K562 (cell line): Measurements from ENCODE around the gene PSORS1C2. TPM values are rescaled to one million over a fixed set of nuclear protein-coding genes. Genes with fewer than 3 reads are reported as not detected.

ENCODE experiments used
- ATAC-seq: fragments of 200-7000 bp; cut with Tn5 transposase; 3 replicates; pipeline ENCODE4 v1.9.1; 2020; ENCODE audit warnings: moderate library complexity
- BruUV-seq: library from RNA; stranded (reverse); fragments of 400-500 nt; replicated peaks from 2 replicates; lab custom pipeline; 2021; lab: Mats Ljungman, UMichigan
- CTCF ChIA-PET: fragments of 300-600 bp; formaldehyde crosslinking; extraction: SDS; loops from one replicate; lab custom pipeline; 2021; ENCODE audit warnings: low intra/inter-chr PET ratio; lab: Yijun Ruan, JAX
- POLR2A ChIA-PET: fragments of 300-600, 350-650 bp; sonication (Branson Sonifier 250); formaldehyde crosslinking; extraction: SDS; loops from one replicate; lab custom pipeline; 2021; ENCODE audit warnings: antibody characterized with exemption, inconsistent platforms; lab: Yijun Ruan, JAX
- DNase-seq, 4 experiments: peaks; one replicate each; pipeline versions ENCODE4 v3.0.0 to v3.0.0-alpha.2; 2011 to 2018; ENCODE audit warnings: low spot score in 3 of 4, mixed read lengths in 3 of 4; ENCODE audit errors: extremely low read depth in 1 of 4
- FAIRE-seq: peaks from 2 replicates; lab custom pipeline; 2011; peaks lifted over from hg19 to GRCh38; lab: Jason Lieb, UNC
- H2AFZ ChIP-seq: 2 replicates; pipeline ENCODE4 v1.6.0; 2011; ENCODE audit warnings: low read depth, low read length, control low read depth, inconsistent platforms
- H3K27ac ChIP-seq: fragments of 200-600 bp; 3 replicates; pipeline ENCODE4 v1.8.0; 2011; ENCODE audit warnings: low read depth, mild to moderate bottlenecking, control low read depth, inconsistent platforms, low read length, moderate library complexity, mixed read lengths; ENCODE audit errors: extremely low read depth
- H3K27me3 ChIP-seq, 2 experiments: fragments of 300-600 bp in 1 of 2; 2 replicates in 1 of 2; 3 replicates in 1 of 2; pipeline versions ENCODE4 v1.6.0 to v1.8.0; 2011; ENCODE audit warnings: inconsistent platforms in 2 of 2, low read length in 2 of 2, mild to moderate bottlenecking in 1 of 2, mixed read lengths in 1 of 2, moderate library complexity in 1 of 2; ENCODE audit not compliant: control insufficient read depth in 2 of 2, insufficient read depth in 2 of 2
- H3K36me3 ChIP-seq: fragments of 300-600 bp; 3 replicates; pipeline ENCODE4 v1.8.0; 2011; ENCODE audit warnings: mild to moderate bottlenecking, low read length, inconsistent platforms; ENCODE audit not compliant: control insufficient read depth, insufficient read depth
- H3K4me1 ChIP-seq, 2 experiments: fragments of 200-600 bp in 1 of 2; replicated peaks in 1 of 2; 2 replicates in 1 of 2; 3 replicates in 1 of 2; pipeline versions ENCODE4 v1.5.1 to v1.8.0; 2011; ENCODE audit warnings: inconsistent platforms in 2 of 2, low read length in 2 of 2, mild to moderate bottlenecking in 1 of 2, mixed read lengths in 1 of 2, moderate library complexity in 1 of 2; ENCODE audit not compliant: control insufficient read depth in 2 of 2, insufficient read depth in 2 of 2
- H3K4me2 ChIP-seq: 2 replicates; pipeline ENCODE4 v1.6.1; 2011; ENCODE audit warnings: low read length, control low read depth, inconsistent platforms, mixed read lengths; ENCODE audit not compliant: insufficient read depth
- H3K4me3 ChIP-seq: fragments of 200-600 bp; sonication (generic), shearing (Covaris generic); 2 replicates; pipeline ENCODE4 v1.5.1; 2016; ENCODE audit warnings: control low read depth, inconsistent platforms
- H3K79me2 ChIP-seq: fragments of 200-600 bp; 3 replicates; pipeline ENCODE4 v1.8.0; 2011; ENCODE audit warnings: low read length, inconsistent platforms; ENCODE audit not compliant: control insufficient read depth, insufficient read depth
- H3K9ac ChIP-seq, 2 experiments: 2 replicates each; pipeline versions ENCODE4 v1.6.0 to v1.6.1; 2011; ENCODE audit warnings: low read depth in 2 of 2, low read length in 2 of 2, control low read depth in 1 of 2, inconsistent platforms in 1 of 2, mild to moderate bottlenecking in 1 of 2, mixed read lengths in 1 of 2; ENCODE audit not compliant: insufficient read depth in 1 of 2
- H3K9me1 ChIP-seq: one replicate; pipeline ENCODE4 v1.6.0; 2011; ENCODE audit warnings: inconsistent platforms, mild to moderate bottlenecking, low read length, moderate library complexity; ENCODE audit not compliant: control insufficient read depth, insufficient read depth
- H3K9me3 ChIP-seq: replicated peaks from 2 replicates; pipeline ENCODE4 v1.5.1; 2011; ENCODE audit warnings: low read depth, low read length, inconsistent platforms; ENCODE audit not compliant: control insufficient read depth, insufficient read depth
- H4K20me1 ChIP-seq: replicated peaks from 2 replicates; pipeline ENCODE4 v1.6.1; 2011; ENCODE audit warnings: low read length, inconsistent platforms, mixed read lengths; ENCODE audit not compliant: control insufficient read depth, insufficient read depth
- CBX3 ChIP-seq, 2 experiments: IDR thresholded peaks; 1 replicate in 1 of 2; 2 replicates in 1 of 2; pipeline ENCODE4 v1.6.1; 2012; ENCODE audit warnings: inconsistent platforms in 2 of 2, low read length in 2 of 2, borderline replicate concordance in 1 of 2, control low read depth in 1 of 2
- MAFK ChIP-seq: IDR thresholded peaks from 2 replicates; pipeline ENCODE4 v1.6.1; 2011; ENCODE audit warnings: low read length, improper control_type of control experiment
- MCM7 ChIP-seq, 2 experiments: fragments of 450-650 bp; IDR thresholded peaks; 2 replicates each; pipeline ENCODE4 v1.6.1; 2016 to 2018
- NFIC ChIP-seq: fragments of 450-650 bp; IDR thresholded peaks from 2 replicates; pipeline ENCODE4 v1.6.1; 2017; ENCODE audit warnings: mild to moderate bottlenecking, inconsistent platforms
- ZNF696 ChIP-seq: fragments of 250-450 bp; sonication (Bioruptor Pico); conservative IDR thresholded peaks from 2 replicates; pipeline ENCODE4 v1.4.0; 2020; ENCODE audit warnings: mild to moderate bottlenecking, moderate library complexity
- WGBS: fragments of 100-300 bp; shearing (Covaris generic); methylation state at CpG from one replicate; pipeline ENCODE4 v1.1.6; 2016; ENCODE audit warnings: low coverage, mixed read lengths; ENCODE audit not compliant: insufficient coverage; ENCODE audit errors: missing lambda C conversion rate; 5-methylcytosine and 5-hydroxymethylcytosine counted together
- in situ Hi-C: fragments of 300-500 bp; cut with MboI; formaldehyde crosslinking; loops from 4 replicates; pipeline ENCODE4 v1.15.0; 2018; ENCODE audit warnings: inconsistent platforms, mixed read lengths
- intact Hi-C: fragments of 100-400 bp; cut with micrococcal nuclease; formaldehyde crosslinking; loops from 2 replicates; pipeline ENCODE4 v1.14.2; 2022
- polyA plus RNA-seq, 8 experiments: library from polyadenylated mRNA; depleted of rRNA in 4 of 8; stranded (reverse) in 5 of 8; unstranded in 3 of 8; fragments of >200 nt; fragmentation: Nextera tagmentation in 2 of 8; fragmentation: Illumina TruSeq in 1 of 8; extraction: Ambion mirVana in 2 of 8; extraction: Trizol in 1 of 8; gene quantifications; 2 replicates each; pipeline versions ENCODE4 v1.2.1 to v1.2.3, GENCODE V29; 2011 to 2014; ENCODE audit warnings: inconsistent platforms in 1 of 8, missing spikeins in 1 of 8
- total RNA-seq, 7 experiments: library from RNA; depleted of rRNA in 6 of 7; stranded (reverse); fragments of >200 nt in 6 of 7; fragmentation: Illumina TruSeq in 2 of 7; extraction: Trizol in 2 of 7; gene quantifications; 2 replicates each; pipeline versions ENCODE4 v1.2.1 to v1.2.3, GENCODE V29; 2011 to 2021; ENCODE audit warnings: low replicate concordance in 1 of 7
- TF ChIP-seq, protein P1 (sequence below), 3 experiments: IDR thresholded peaks in 2 of 3; conservative IDR thresholded peaks in 1 of 3; 2 replicates each; pipeline ENCODE4 v1.5.1; 2011 to 2012; ENCODE audit warnings: low read length in 3 of 3, mild to moderate bottlenecking in 3 of 3, control low read depth in 2 of 3, improper control_type of control experiment in 1 of 3, inconsistent platforms in 1 of 3, low read depth in 1 of 3, mixed read lengths in 1 of 3, moderate library complexity in 1 of 3; ENCODE audit not compliant: insufficient read depth in 2 of 3

Gene PSORS1C2
- total and polyA plus RNA-seq, 9 of the 15 experiments (the other 6 are each of a cell fraction or from before 2014, with no cell fraction given), result not detected

DNA sequence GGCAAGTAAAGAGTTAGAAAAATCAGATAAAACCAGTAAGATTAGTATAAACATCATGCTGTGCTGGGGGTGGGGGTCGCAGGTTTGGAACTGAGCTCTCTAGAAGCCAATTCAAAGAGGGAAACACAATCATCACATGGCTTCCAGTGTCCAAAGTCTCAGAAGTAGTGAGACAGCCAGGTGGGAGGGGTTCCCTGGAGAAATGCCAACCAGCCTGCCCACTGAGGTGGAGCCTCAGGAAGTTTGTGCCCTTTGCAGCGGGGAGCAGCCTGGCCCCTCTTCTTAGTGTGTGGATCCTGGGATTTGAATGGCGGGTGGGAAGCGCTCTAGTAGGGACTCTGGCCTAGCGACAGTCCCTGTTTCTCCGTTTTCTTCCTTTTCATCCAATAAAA, 47.9 kb downstream of the PSORS1C2 start:
- intact Hi-C loops, result no loop called here
- BruUV-seq, result no TSS peak
- H3K9me1 ChIP-seq, result no peaks in the 10 kb centered on the region

More for the DNA sequence above, 47.9 kb downstream of the PSORS1C2 start:
- Histone ChIP-seq H3K36me3 (no peaks in the 10 kb centered on the region), H2AFZ (peak overlapping the region; percentile 41), H3K79me2 (no peaks in the 10 kb centered on the region), H3K4me3 (no peak overlapping the region), H3K4me2 (no peak overlapping the region), H4K20me1 (no peaks in the 10 kb centered on the region), H3K27ac (no peak overlapping the region), H3K9me3 (no peaks in the 10 kb centered on the region), H3K4me1 (peaks cover 5 to 16% of the 10 kb centered on the region in 2 experiments), H3K27me3 (peaks cover 0 to 9% of the 10 kb centered on the region in 2 experiments; a peak in 2 of 5 replicates), H3K9ac (no peak overlapping the region)
- TF ChIP-seq MAFK (no peak), ZNF696 (CRISPR knock-in tag) (no peak), NFIC (peak; percentile 55), CBX3 (IDR thresholded peaks at IDR 0.05; ENCODE audit: borderline replicate concordance in 1 of 2, low read length in 2 of 2) (no peak), MCM7 (IDR thresholded peaks at IDR 0.05) (no peak)
- TF ChIP-seq, protein P1, sequence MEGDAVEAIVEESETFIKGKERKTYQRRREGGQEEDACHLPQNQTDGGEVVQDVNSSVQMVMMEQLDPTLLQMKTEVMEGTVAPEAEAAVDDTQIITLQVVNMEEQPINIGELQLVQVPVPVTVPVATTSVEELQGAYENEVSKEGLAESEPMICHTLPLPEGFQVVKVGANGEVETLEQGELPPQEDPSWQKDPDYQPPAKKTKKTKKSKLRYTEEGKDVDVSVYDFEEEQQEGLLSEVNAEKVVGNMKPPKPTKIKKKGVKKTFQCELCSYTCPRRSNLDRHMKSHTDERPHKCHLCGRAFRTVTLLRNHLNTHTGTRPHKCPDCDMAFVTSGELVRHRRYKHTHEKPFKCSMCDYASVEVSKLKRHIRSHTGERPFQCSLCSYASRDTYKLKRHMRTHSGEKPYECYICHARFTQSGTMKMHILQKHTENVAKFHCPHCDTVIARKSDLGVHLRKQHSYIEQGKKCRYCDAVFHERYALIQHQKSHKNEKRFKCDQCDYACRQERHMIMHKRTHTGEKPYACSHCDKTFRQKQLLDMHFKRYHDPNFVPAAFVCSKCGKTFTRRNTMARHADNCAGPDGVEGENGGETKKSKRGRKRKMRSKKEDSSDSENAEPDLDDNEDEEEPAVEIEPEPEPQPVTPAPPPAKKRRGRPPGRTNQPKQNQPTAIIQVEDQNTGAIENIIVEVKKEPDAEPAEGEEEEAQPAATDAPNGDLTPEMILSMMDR (IDR thresholded peaks at IDR 0.05 in 2 of 3, conservative IDR thresholded peaks at IDR 0.05 in 1 of 3; ENCODE audit: insufficient read depth in 2 of 3, low read depth in 1 of 3, low read length in 3 of 3), result no peak
- in situ Hi-C loops, result no loop called here
- CTCF ChIA-PET, result interaction anchor here (0.5 kb wide), 1 partner anchor 101 kb away, joined by 3 read pairs; no protein-coding TSS in a partner anchor
- WGBS, result 61% methylated on average over 6 of the region's 6 CpGs
- DNase-seq (no peak), FAIRE-seq (no peak), ATAC-seq (no peak)
- POLR2A ChIA-PET, result interaction anchor here (0.5 kb wide), 1 partner anchor 69 kb away, joined by 4 read pairs; no protein-coding TSS in a partner anchor
